GM18505 (cell line): ENCODE data around the gene ERFL.

Experiments
- ATAC-seq: cut with Tn5 transposase; IDR thresholded peaks from one replicate; pipeline ENCODE4 v1.9.1; 2021; ENCODE audit not compliant: unreplicated experiment
- POLR2A ChIP-seq: IDR thresholded peaks from 4 replicates; pipeline ENCODE4 v1.6.1; 2011; ENCODE audit warnings: borderline replicate concordance; ENCODE audit not compliant: insufficient read depth, insufficient read length; ENCODE audit errors: extremely low read depth

ERFL gene

DNA sequence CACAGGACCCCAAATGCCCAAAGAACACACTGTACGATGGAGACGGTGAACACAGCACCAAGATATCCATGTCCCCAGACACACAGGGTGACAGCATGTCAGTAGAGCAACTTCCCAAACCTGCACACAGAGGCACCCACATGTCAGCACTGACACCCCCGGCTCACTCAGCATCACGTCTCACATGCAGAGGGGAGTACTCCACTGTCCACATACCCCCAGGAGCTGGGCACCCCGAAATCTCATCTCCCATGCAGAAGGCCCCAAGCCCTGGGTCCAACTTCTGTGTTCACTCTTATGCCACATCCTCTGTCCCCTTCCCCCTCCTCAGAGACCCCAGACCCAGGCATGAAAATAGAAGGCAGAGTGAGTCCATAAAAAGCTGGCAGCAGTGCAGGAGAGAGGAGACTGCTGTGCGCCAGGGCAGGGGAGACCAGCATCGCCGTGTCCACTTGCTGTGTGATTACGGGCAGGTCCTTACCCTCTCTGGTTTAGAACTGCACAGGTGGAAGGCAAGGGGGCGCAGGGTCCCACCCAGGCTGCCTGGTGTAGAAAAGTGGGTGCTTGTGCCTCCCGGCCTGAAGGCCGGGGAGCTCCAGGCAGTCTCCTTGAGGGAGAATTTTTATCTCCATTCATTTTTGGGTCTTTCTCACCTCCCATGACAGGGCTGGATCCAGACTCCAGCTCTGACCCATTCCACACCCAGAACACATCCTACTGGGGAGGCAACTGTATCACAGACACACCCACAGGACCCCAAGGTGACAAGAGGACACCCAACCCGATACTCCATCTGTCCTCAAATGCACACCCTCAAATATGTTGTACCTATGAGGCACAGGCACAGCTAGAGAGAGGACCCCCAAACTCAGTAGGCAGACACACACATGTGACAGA is 17.0 kb downstream of the ERFL start:
- TF ChIP-seq POLR2A, result peak; percentile 28
- no peak for ATAC-seq

DNA sequence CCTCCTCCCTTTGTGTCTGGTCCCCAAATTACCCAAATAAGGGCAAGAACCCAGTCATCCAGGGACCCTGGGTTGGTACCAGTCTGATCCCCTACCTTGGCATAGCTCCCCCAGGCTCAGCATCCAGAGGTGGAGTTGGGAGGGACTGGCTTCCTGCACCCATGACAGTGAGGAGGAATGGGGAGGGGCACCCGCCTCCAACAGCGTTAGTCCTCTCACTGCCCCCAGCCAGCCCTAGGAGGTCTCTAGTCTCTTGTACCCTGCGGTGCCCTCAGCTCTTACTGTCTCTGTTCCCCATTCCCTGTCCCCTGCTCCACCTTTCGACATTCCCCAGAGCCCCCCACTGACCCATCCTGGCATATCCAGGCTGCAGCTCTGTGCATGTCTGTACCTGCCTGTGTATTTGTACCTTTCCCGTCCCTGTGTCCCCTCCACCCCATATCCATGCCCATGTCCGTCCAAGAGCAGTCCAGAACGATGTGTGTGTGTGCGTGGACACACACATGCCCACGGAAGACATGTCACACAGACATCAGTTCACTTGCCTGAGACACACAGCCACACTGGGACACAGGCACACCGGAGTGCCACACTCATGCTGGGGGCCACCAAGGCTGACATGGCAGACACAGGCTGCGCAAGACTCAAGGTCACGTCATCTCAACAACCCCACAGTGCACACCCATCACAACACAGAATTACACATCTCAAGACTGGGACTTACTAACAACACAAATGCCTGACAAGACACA is 17.8 kb downstream of the ERFL start:
- peak; percentile 40 for TF ChIP-seq POLR2A
- ATAC-seq, result no peak

DNA sequence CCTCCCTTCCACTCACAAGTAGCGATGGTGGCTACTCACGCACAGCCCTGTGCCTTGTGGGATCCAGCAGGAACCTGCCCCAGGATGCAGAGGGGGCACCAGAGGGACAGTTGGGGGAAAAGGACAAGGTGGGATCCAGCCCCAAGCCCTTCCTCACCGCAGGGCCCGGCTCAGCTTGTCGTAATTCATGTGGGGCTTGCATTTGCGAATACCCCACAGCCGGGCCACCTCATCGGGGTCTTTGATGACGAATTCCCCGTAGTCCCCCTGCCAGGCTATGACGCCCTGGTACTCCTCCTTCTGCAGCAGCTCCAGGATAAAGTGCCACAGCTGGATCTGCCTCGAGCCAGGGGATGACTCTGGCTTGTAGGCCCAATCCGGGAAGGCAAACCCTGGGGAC is 18.5 kb downstream of the ERFL start:
- no peak for ATAC-seq
- TF ChIP-seq POLR2A, result no peak

DNA sequence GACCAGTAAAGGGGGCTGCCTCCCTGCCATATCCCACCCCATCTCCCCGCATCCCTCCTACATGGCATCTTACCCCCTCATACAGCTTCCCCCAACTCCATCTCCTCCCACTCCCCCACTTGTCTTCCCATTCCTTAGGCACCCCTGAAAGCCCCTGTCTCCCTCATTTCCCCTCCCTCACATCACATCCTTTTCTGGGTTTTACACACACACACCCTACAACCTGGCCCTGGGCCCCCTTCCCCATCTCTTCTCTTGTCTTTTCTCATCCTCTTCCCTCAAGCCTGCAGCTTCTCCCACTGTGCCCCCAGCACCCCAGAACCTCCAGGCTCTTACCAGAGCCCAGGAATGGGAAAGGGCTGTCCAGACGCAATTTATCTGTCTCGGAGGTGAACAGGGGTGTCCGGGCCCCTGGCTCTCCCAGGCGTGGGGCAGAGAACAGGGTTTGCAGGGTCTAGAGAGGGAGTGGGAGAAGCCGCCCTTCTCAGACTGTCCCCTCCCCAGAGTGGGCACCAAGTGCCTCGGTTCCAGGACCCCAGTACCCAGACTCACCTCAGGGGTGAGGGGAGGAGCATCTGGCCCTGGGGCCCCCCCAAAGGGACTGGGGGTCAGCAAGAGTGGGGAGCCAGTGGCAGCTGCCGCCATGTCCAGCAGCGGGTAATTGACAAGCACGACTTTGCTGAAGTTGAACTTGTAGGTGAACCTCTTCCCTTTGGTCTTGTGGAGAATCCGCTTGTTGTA is 19.4 kb downstream of the ERFL start:
- no peak for ATAC-seq
- TF ChIP-seq POLR2A, result no peak

DNA sequence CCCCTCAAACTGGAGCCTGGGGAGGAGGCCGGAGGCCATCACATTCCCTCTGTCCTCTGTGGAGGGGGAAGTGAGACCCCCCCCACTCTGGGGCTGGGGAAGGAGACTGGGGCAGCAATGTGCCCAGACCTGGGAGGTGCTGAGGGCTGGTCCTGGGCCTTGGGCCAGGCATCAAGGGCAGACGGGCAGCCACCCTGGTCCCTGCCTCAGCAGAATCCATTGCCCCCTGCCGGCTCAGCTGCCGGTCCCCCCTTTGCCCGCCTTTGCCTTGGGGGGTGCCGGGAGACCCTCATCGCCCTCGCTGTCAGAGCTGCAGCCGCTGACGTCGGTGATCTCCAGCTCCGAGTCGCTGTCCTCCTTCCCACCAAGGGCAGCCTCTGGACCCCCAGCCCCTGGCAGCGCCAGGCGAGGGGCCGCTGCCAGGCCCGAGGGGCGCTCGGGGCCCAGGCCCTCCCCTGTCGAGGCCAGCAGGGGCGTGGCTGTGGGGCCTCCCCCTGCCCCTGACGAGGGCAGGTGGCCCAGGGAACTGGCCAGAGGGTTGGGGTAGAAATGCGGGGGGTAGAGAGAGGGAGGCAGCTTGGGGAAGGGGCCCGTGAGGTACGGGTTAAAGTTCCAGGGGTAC is 20.1 kb downstream of the ERFL start:
- ATAC-seq, result no peak
- TF ChIP-seq POLR2A, result no peak

DNA sequence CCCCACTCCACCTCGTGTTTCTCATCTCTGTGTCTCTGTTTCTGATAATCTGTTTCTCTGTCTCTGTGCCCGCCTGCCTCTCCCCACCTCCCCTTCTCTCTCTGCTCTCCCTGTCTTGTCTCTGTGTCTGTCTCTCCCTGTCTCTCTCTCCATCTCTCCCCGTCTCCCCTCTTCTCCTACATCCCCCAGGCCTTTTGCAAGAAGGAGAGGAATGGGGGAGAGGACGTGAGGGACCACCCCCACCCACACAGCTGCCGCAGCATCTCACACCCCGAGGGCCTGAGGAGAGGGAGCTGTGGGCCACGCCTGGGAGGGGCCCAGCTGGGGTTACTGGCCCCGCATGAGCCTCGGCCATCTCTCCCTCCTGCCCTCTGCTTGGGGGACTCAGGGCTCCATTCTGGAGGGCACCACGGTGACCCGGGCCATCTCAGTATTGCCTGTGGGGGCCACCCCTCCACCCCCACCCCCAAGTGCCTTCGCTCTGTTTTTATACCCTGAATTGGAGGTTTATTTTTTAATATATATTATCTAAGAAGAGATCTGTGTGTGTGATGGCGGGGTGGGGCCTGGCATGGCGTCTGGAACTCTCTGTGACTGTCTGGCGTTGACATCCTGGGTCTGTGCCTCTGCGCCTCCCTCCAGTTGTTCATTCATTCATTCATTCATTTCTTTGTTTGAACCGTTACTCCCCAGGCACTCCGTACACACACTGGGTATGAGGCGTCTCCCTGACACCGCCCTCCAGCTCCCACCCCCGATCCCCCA is 21.2 kb downstream of the ERFL start:
- ATAC-seq, result no peak

DNA sequence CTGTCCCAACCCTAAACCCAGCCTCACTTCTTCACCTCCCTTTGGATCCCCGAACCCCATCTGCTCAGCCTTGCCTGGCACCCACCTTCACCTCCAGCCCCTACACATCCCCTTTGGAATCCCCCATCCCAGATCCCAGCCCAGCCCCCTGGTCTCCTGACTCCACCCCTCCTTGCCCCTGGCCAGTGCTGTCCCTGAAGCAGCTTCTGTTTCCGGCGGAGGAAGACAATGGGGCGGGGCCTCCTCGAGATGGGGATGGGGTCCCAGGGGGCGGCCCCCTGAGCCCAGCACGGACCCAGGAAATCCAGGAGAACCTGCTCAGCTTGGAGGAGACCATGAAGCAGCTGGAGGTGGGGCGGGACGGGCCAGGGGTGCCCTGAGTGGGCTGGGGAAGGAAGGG is 22.0 kb downstream of the ERFL start:
- no peak for ATAC-seq
- TF ChIP-seq POLR2A, result no peak

More for the DNA sequence above, 21.2 kb downstream of the ERFL start:
- no peak for TF ChIP-seq POLR2A

DNA sequence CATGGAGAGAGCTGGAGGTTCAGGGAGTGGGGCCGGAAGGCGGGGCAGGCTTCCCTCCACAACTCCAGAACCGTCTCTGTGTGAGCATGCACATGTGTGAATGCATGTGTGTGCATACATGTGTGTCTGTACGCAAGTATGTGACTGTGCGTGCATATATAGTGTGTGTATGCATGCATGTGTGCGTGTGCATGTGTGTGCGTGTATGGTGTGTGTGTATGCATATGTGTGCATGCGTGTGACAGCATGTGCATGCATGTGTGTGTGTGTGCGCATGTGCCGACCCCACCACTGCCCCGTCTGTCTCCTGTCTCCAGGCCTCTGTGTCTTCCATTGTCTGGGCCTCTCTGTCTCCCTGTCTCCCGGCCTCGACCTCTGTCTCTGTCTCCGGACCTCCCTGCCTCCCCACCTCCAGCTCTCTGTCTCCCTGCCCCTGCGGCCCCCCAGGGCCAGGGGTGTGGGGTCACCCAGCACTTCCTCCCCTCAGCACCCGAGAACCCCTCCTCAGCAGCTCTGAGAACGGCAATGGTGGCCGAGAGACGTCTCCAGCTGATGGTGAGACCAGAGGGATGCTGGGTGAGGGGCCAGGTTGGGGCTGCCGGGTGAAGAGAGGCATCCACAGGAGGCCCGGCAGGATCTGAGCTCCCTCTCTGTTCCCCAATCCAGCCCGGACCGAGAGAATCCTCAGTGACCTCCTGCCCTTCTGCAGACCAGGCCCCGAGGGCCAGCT is 22.8 kb downstream of the ERFL start:
- no peak for ATAC-seq
- TF ChIP-seq POLR2A, result no peak

DNA sequence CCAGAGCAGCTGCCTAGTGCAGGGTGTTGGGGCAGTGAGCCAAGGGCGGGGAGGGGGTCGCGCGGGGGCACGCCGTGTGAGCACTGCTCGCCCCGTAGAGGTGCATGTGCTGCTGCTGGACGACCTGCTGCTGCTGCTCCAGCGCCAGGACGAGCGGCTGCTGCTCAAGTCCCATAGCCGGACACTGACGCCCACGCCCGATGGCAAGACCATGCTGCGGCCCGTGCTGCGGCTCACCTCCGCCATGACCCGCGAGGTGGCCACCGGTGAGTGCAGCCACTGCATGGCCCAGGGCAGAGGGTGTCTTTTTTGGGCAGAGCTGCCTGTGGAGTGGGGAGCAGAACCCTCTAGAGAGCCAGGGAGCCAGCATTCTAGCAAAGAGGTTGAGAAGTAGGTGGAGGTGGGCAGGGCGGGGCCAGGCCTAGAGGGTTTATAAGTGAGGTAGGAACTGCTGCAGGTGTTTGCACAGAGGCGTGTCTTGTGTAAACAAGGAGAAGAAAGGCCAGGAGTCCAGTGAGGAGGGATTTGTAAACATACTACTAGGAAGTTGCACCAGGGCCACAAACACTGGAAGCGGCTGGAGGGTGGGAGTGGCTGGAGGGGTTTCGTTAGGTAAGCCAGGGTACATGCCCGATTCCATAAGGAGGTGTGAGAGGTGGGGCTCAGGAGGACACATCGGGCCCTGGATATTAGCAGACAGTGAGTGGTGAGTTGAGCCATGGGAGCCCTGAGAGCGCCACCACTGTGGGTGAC is 24.0 kb downstream of the ERFL start:
- TF ChIP-seq POLR2A, result no peak
- no peak for ATAC-seq

DNA sequence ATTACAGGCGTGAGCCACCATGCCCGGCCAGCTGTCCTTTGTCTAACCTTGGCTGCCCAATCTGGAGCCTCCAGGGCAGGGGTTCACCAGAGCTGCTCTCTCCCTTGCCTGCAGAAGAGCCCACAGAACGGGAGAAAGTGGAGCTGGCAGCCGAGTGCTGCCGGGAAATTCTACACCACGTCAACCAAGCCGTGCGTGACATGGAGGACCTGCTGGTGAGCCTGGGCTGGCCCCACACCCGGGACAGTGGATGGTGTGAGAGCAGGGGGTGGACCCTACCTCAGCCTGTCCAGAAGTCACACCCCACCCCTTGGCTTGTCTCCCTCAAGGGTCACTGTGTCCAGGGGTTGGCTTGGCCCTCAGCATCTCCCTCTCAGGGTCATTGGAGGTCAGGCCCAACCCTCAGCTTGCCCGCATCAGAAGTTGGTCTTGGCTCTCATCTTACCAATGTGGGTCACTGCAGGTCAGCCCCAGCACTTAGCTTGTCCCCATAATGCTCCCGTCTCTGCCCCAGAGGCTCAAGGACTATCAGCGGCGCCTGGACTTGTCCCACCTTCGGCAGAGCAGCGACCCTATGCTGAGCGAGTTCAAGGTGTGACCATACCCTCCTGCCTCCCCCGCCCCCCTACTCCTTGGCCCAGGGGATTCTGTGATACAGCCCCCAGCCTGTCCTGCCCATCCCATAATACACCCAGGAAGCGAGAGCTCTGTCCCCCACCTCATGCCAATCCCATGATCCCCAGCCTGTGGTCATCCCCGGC is 24.9 kb downstream of the ERFL start:
- no peak for ATAC-seq
- no peak for TF ChIP-seq POLR2A
